ENCODE results near the gene BCAR3.
A peak's percentile ranks its signal among the peaks of the same experiment; 100 is the strongest.

BCAR3 gene

DNA sequence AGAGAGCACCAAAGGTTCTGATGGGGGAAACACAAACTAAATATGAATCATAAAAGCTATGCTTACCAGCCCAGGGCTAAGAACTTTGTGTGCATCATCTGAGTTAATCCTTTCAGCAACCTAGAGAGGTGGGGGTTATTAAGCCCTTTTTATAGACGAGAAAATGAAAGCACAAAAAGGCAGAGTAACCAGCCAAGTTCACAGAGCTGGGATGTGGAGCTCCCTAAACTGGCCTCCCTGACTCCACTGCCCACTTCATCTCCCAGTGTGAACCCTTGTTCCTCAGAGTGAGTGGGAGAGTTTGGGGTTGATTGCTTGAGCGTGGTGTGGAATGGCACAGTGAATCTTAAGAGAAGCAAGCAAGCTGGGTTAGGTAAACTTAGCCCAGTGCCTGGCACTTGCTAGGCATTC is 10.8 kb upstream of the BCAR3 start:
- in situ Hi-C loops (cut with HindIII; ENCODE audit: low pct_ligation_motif_present, low pct_unique_long_range_greater_than_20kb, low sequenced_read_pairs), result no loop called here
- peak; percentile 50 for DNase-seq

DNA sequence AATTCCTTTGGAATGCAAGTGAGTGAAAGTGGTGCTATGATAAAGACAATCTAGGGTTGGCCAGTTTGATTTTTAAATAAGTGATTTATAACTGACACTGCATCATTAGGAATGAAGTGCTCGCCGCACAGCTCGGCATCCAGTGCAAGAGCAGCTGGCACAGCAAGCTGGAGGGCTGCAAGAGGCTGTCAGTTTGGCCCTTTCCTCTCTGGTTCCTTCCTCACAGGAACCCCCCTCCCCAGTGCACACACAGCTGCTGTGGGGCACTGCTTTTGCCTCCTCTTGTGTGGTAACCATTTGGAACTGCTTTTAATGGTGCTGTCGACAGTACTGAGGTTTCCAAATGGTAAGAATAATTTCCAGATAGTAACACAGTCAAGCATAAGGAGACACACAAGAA is 10.4 kb upstream of the BCAR3 start:
- in situ Hi-C loops (cut with HindIII; ENCODE audit: low pct_ligation_motif_present, low pct_unique_long_range_greater_than_20kb, low sequenced_read_pairs), result no loop called here
- DNase-seq, result peak; percentile 65

DNA sequence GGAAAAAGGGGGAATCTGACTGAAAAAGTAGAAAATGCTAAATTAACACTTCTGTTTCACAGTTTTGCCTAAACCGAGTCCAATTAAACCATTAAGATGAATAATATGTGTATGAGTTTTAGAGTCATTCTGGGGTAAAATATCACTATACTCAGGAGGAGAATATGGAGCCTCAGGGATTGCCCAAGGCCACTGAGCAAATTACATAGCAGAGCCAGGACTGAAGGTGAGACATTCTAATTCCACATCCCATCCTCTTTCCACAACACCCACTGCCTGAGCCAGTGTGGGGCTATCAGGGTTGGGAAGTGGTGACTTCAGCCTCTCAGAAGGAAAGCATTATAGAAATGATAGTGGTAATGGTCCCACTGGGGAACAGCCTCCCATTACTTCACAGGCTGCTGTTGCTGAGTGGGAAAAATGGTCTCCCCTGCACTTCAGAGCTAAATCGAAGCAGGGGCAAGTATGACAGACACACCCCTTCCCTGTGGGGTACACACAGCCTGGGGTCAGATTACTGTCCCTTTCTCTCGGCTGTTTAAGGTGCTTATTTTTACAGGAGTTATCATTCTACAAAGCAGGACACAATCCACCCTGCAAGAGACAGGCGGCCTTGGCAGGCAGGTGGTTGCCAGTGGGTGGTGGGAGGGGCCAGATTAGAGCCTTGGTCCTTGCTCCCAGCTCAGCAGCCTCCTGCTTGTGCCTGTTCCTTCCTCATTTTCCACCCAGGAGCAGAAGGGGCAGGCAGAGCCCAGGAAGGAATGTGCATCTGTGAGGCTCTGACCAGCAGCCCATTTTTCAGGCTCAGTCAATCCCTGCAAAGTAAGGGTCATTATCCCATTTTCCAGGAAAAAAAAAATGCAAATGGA is 9.5 kb upstream of the BCAR3 start:
- peak; percentile 54 for DNase-seq
- in situ Hi-C loops (cut with HindIII; ENCODE audit: low pct_ligation_motif_present, low pct_unique_long_range_greater_than_20kb, low sequenced_read_pairs), result no loop called here

DNA sequence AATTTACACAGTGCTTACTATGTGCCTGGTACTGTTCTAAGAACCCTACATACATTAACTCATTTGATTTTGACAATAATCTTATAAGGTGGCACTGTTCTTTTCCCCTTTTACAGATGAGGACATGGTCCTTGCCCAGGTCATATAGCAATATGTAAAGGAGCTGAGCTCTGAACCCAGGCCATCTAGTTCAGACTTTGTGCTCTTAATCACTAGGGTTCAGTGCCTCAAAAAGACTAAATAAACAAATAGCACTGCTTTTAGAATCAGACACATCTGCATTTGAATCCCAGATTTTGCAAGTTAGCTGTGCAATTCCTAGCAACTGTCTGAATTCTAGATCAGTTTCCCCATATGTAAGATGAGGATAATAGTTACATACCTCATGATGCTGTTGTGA is 8.7 kb upstream of the BCAR3 start:
- DNase-seq, result no peak
- in situ Hi-C loops (cut with HindIII; ENCODE audit: low pct_ligation_motif_present, low pct_unique_long_range_greater_than_20kb, low sequenced_read_pairs), result no loop called here

DNA sequence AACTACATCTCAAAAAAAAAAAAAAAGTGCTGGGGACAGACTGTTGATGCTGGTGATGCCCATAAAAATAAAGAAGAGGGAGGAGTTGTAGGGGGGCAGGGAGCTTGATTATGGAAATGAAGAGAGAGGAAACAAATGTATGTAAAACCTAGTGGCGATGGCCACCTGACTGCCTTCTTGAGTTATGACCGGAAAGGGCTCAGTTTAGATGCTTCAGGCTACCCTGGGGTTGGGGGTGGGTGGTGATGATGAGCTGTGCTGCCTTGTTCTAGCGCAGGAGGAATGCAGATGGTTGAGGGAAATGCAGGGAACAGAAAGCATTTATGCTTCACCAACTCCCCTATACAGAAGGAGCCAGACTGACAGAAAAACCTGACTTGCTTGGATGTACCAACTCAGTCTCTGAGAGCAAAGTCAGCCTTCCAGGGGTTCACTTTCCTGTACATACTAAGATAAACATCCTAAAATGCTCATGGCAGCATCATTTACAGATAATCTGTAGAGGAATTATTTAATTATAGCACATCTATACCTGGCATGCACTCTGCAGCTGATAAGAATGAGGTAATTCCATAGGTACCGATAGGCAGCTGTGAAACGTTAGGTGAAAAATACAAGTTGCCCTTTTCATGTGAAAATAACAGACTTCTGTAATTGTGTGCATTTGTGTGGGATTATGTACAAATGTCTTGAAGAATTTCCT is 8.0 kb upstream of the BCAR3 start:
- in situ Hi-C loops (cut with HindIII; ENCODE audit: low pct_ligation_motif_present, low pct_unique_long_range_greater_than_20kb, low sequenced_read_pairs), result no loop called here
- DNase-seq, result no peak

DNA sequence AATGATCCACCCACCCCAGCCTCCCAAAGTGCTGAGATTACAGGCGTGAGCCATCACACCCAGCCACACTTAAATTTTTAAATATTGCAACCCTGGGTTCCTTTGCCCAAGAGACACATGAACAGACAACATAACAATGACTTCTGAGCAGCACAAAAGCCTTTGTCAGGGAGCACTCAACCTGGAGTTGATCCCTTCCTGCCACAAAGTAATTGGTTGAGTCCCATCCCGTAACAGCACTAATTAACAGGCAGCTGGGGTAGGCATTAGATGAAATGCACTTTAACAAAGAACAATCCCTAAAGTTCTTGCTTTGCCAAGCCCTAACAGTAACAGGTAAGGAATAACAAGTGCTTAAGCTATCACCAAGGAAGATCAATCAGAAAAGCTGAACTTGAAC is 5.9 kb upstream of the BCAR3 start:
- DNase-seq, result no peak
- in situ Hi-C loops (cut with HindIII; ENCODE audit: low pct_ligation_motif_present, low pct_unique_long_range_greater_than_20kb, low sequenced_read_pairs), result no loop called here

GRCh38 chr1:93686504-93687250 is 5.0 kb upstream of the BCAR3 start:
- in situ Hi-C loops (cut with HindIII; ENCODE audit: low pct_ligation_motif_present, low pct_unique_long_range_greater_than_20kb, low sequenced_read_pairs), result no loop called here
- no peak for DNase-seq

DNA sequence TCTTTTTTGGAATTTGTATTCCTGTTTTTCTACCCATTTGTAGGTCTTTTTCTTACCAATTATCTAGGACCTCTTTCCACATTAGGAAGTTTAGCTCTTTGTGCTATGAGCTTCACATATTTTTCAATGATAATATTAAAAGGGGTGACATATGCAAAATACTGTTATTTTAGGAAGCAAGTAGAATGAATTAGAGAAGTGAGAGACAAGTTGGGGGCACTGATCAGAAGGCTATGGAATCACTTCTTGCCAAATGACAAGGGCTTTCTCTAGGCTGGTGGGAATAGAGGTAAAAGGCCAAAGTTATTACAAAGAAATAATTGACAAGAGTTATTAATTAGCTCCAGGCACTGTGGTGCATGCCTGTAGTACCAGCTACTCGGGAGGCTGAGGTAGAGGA is 4.3 kb upstream of the BCAR3 start:
- DNase-seq, result no peak
- in situ Hi-C loops (cut with HindIII; ENCODE audit: low pct_ligation_motif_present, low pct_unique_long_range_greater_than_20kb, low sequenced_read_pairs), result no loop called here

GRCh38 chr1:93683234-93683633 is 1.6 kb upstream of the BCAR3 start:
- no peak for DNase-seq
- in situ Hi-C loops (cut with HindIII; ENCODE audit: low pct_ligation_motif_present, low pct_unique_long_range_greater_than_20kb, low sequenced_read_pairs), result no loop called here

- in situ Hi-C loops (cut with HindIII; ENCODE audit: low pct_ligation_motif_present, low pct_unique_long_range_greater_than_20kb, low sequenced_read_pairs), result no loop called here
- DNase-seq, result no peak
Observed at GRCh38 chr1:93681989-93682412, 364 bp upstream of the BCAR3 start.

GRCh38 chr1:93680420-93681100 is 1.1 kb downstream of the BCAR3 start:
- in situ Hi-C loops (cut with HindIII; ENCODE audit: low pct_ligation_motif_present, low pct_unique_long_range_greater_than_20kb, low sequenced_read_pairs), result no loop called here
- DNase-seq, result peak; percentile 82

- in situ Hi-C loops (cut with HindIII; ENCODE audit: low pct_ligation_motif_present, low pct_unique_long_range_greater_than_20kb, low sequenced_read_pairs), result no loop called here
Observed at GRCh38 chr1:93680076-93680419, 1.6 kb downstream of the BCAR3 start.

GRCh38 chr1:93679546-93679945 is 2.1 kb downstream of the BCAR3 start:
- in situ Hi-C loops (cut with HindIII; ENCODE audit: low pct_ligation_motif_present, low pct_unique_long_range_greater_than_20kb, low sequenced_read_pairs), result no loop called here
- DNase-seq, result no peak

More at GRCh38 chr1:93680076-93680419, 1.6 kb downstream of the BCAR3 start:
- DNase-seq, result peak; percentile 31

- DNase-seq, result no peak
- in situ Hi-C loops (cut with HindIII; ENCODE audit: low pct_ligation_motif_present, low pct_unique_long_range_greater_than_20kb, low sequenced_read_pairs), result no loop called here
Observed at GRCh38 chr1:93678946-93679480, 2.6 kb downstream of the BCAR3 start.

DNA sequence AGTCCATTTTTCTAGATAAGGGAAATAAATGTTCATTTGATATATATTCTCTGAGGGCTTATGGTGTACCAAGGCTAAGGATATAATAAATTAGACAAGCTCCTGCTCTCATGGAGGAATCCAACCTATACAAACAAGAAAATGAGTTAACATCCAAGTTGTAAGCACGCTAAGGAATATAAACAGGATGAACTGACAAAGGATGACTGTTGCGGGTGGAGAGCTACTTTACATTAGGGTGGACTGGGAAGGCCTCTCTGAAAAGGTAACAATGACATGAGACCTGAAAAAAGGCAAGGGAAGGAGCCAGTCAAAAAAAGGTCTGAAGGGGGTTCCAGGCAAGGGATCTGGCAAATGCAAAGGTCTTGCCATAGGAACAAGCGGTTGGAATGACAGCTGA is 3.1 kb downstream of the BCAR3 start:
- no peak for DNase-seq
- in situ Hi-C loops (cut with HindIII; ENCODE audit: low pct_ligation_motif_present, low pct_unique_long_range_greater_than_20kb, low sequenced_read_pairs), result no loop called here

DNA sequence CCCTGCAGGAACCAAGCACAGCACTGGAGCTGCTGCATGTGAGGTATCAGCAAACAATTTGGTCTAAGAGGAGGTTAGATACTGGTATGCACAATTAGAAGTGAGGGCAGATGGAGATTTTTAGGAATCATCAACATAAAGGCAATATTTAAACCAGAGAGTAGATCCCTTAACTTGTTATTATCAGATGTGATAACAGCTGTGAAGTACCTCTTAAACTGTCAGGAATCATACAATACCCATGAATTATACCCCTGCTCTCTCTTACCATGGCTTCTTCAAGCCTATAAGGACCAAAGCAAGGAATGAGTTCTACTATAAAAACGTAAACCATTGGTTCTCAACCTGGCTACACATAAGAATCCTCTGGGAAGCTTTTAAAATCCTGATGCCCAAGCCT is 3.9 kb downstream of the BCAR3 start:
- no peak for DNase-seq
- in situ Hi-C loops (cut with HindIII; ENCODE audit: low pct_ligation_motif_present, low pct_unique_long_range_greater_than_20kb, low sequenced_read_pairs), result no loop called here

DNA sequence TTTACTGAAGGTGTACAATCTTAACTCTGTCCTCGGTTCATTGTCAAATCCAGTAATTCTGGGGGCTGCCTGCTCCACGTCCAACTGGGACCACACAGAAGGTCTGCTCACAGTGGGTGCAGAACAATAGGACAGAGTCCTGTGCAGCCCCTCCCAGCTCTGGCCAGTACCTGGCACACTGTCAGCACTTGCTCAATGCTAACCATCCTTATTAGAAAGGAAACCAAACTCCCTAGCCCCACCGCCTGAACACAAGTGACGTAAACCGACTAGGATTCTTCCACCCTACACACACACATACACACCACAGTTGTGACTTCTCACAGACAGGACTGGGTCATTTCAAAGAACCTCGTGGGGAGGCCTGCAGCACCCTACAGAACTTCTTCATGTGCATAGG is 5.2 kb downstream of the BCAR3 start:
- in situ Hi-C loops (cut with HindIII; ENCODE audit: low pct_ligation_motif_present, low pct_unique_long_range_greater_than_20kb, low sequenced_read_pairs), result no loop called here
- no peak for DNase-seq

GRCh38 chr1:93675931-93676330 is 5.7 kb downstream of the BCAR3 start:
- in situ Hi-C loops (cut with HindIII; ENCODE audit: low pct_ligation_motif_present, low pct_unique_long_range_greater_than_20kb, low sequenced_read_pairs), result no loop called here

DNA sequence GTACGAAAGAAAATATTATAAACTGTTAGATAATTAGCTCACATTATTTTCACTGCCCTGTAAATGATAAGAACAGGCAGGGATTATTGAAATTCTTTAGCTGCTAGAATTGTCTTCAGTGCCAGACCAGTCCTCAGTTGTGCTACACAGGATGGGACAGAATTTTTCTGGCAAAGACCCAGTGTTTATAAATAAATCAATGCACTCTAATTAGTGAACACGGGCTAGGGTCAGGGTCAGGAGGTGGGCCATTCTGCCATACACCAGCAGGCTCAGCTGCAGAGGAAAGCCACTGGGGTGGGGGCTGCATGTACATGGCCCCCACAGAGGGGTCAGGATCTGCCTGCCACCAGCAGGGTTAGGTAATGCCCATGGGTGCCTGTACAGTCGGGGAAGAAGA is 6.4 kb downstream of the BCAR3 start:
- in situ Hi-C loops (cut with HindIII; ENCODE audit: low pct_ligation_motif_present, low pct_unique_long_range_greater_than_20kb, low sequenced_read_pairs), result no loop called here
- DNase-seq, result no peak

More at GRCh38 chr1:93675931-93676330, 5.7 kb downstream of the BCAR3 start:
- DNase-seq, result no peak

Measured in ACHN (cell line).